HG03469 (cell line): ENCODE measurements around the gene LSM14A.

Source experiments
- ATAC-seq: cut with Tn5 transposase; IDR thresholded peaks from one replicate; pipeline ENCODE4 v1.9.1; 2021; ENCODE audit warnings: mild to moderate bottlenecking, moderate library complexity, moderate number of reproducible peaks; ENCODE audit not compliant: unreplicated experiment

Gene LSM14A

GRCh38 chr19:34278783-34279182 lies 106.5 kb downstream of the LSM14A start:
- ATAC-seq: no peak
